H9 (cell line): ENCODE data around the gene RAPGEF6. TPM values are rescaled to one million over a fixed set of nuclear protein-coding genes. Genes with fewer than 3 reads are reported as not detected.

Experiments used
- DNase-seq: peaks from one replicate; pipeline ENCODE4 v3.0.0-alpha.2; 2017
- H2AFZ ChIP-seq: one replicate; pipeline ENCODE4 v1.6.1; 2013; ENCODE audit warnings: mild to moderate bottlenecking, low read length, control low read depth, moderate library complexity
- H2AK5ac ChIP-seq: 2 replicates; pipeline ENCODE4 v1.6.1; 2013; ENCODE audit warnings: low read length, control low read depth, mixed read lengths; ENCODE audit not compliant: insufficient read length
- H2BK120ac ChIP-seq: one replicate; pipeline ENCODE4 v1.6.1; 2013; ENCODE audit warnings: low read depth, mild to moderate bottlenecking, low read length, control low read depth, inconsistent platforms; ENCODE audit not compliant: poor library complexity, severe bottlenecking
- H2BK12ac ChIP-seq: 2 replicates; pipeline ENCODE4 v1.6.1; 2013; ENCODE audit warnings: low read length, control low read depth, mixed read lengths, low read depth; ENCODE audit not compliant: insufficient read length
- H2BK15ac ChIP-seq: 2 replicates; pipeline ENCODE4 v1.6.1; 2013; ENCODE audit warnings: low read depth, low read length, control low read depth
- H2BK20ac ChIP-seq: one replicate; pipeline ENCODE4 v1.6.1; 2013; ENCODE audit warnings: low read depth, mild to moderate bottlenecking, low read length, control low read depth, inconsistent platforms; ENCODE audit not compliant: poor library complexity, severe bottlenecking
- H2BK5ac ChIP-seq: 2 replicates; pipeline ENCODE4 v1.6.1; 2013; ENCODE audit warnings: low read length, control low read depth, mixed read lengths; ENCODE audit not compliant: insufficient read length
- H3K14ac ChIP-seq: 2 replicates; pipeline ENCODE4 v1.6.1; 2013; ENCODE audit warnings: low read length, control low read depth; ENCODE audit not compliant: insufficient read depth
- H3K18ac ChIP-seq: 2 replicates; pipeline ENCODE4 v1.6.1; 2013; ENCODE audit warnings: low read depth, mild to moderate bottlenecking, mixed read lengths, low read length, control low read depth; ENCODE audit not compliant: insufficient read length
- H3K23ac ChIP-seq: 2 replicates; pipeline ENCODE4 v1.6.1; 2013; ENCODE audit warnings: low read length, control low read depth, mixed read lengths, low read depth; ENCODE audit not compliant: insufficient read length
- H3K23me2 ChIP-seq: 2 replicates; pipeline ENCODE4 v1.6.1; 2013; ENCODE audit warnings: low read depth, mild to moderate bottlenecking, mixed read lengths, low read length, control low read depth; ENCODE audit not compliant: insufficient read length, poor library complexity, severe bottlenecking
- H3K27ac ChIP-seq: 2 replicates; pipeline ENCODE4 v1.5.1; 2013; ENCODE audit warnings: low read length, control low read depth, mixed read lengths, low read depth; ENCODE audit not compliant: insufficient read length
- H3K27me3 ChIP-seq: 2 replicates; pipeline ENCODE4 v1.6.1; 2013; ENCODE audit warnings: low read length, control low read depth, inconsistent platforms; ENCODE audit not compliant: insufficient read depth
- H3K4ac ChIP-seq: 2 replicates; pipeline ENCODE4 v1.6.1; 2013; ENCODE audit warnings: low read depth, mild to moderate bottlenecking, control low read depth, inconsistent platforms, low read length, moderate library complexity
- H3K4me1 ChIP-seq: 2 replicates; pipeline ENCODE4 v1.6.1; 2013; ENCODE audit warnings: low read length, control low read depth, inconsistent platforms; ENCODE audit not compliant: insufficient read depth
- H3K4me2 ChIP-seq: 2 replicates; pipeline ENCODE4 v1.6.1; 2013; ENCODE audit warnings: low read length, control low read depth, mixed read lengths; ENCODE audit not compliant: insufficient read length, insufficient read depth
- H3K56ac ChIP-seq: 2 replicates; pipeline ENCODE4 v1.6.1; 2013; ENCODE audit warnings: low read depth, mild to moderate bottlenecking, mixed read lengths, low read length, control low read depth; ENCODE audit not compliant: insufficient read length
- H3K79me1 ChIP-seq: 2 replicates; pipeline ENCODE4 v1.6.1; 2013; ENCODE audit warnings: low read depth, mild to moderate bottlenecking, moderate library complexity, low read length, control low read depth, inconsistent platforms; ENCODE audit not compliant: insufficient read depth, poor library complexity, severe bottlenecking
- H3K79me2 ChIP-seq: 2 replicates; pipeline ENCODE4 v1.6.1; 2013; ENCODE audit warnings: low read length, control low read depth, inconsistent platforms; ENCODE audit not compliant: insufficient read depth
- H3K9ac ChIP-seq: 2 replicates; pipeline ENCODE4 v1.6.1; 2013; ENCODE audit warnings: low read length, control low read depth, mixed read lengths; ENCODE audit not compliant: insufficient read length; ENCODE audit errors: extremely low read depth
- H3K9me3 ChIP-seq: one replicate; pipeline ENCODE4 v1.6.1; 2013; ENCODE audit warnings: low read depth, low read length, inconsistent platforms; ENCODE audit not compliant: control insufficient read depth
- H3T11ph ChIP-seq: one replicate; pipeline ENCODE4 v1.6.1; 2013; ENCODE audit warnings: mild to moderate bottlenecking, low read length, control low read depth, inconsistent platforms
- H4K20me1 ChIP-seq: one replicate; pipeline ENCODE4 v1.6.1; 2013; ENCODE audit not compliant: control insufficient read depth, insufficient read length, insufficient read depth
- H4K5ac ChIP-seq: 2 replicates; pipeline ENCODE4 v1.6.1; 2013; ENCODE audit warnings: low read depth, mild to moderate bottlenecking, mixed read lengths, low read length, control low read depth; ENCODE audit not compliant: insufficient read length
- H4K8ac ChIP-seq: replicated peaks from 2 replicates; pipeline ENCODE4 v1.6.1; 2013; ENCODE audit warnings: low read length, control low read depth, mixed read lengths, low read depth; ENCODE audit not compliant: insufficient read length
- H4K91ac ChIP-seq: 2 replicates; pipeline ENCODE4 v1.6.1; 2013; ENCODE audit warnings: low read depth, mild to moderate bottlenecking, moderate library complexity, mixed read lengths, low read length, control low read depth; ENCODE audit not compliant: insufficient read length
- H3K27ac Mint-ChIP-seq, 3 experiments: 2 replicates in 2 of 3; 3 replicates in 1 of 3; pipeline ENCODE4 v1.8.0; 2020 to 2021; ENCODE audit warnings: mixed read lengths in 3 of 3, mild to moderate bottlenecking in 1 of 3, moderate library complexity in 1 of 3
- H3K27me3 Mint-ChIP-seq: 2 replicates; pipeline ENCODE4 v1.8.0; 2021; ENCODE audit warnings: low read depth, mild to moderate bottlenecking, moderate library complexity, mixed read lengths
- H3K36me3 Mint-ChIP-seq, 3 experiments: 2 replicates in 2 of 3; 3 replicates in 1 of 3; pipeline ENCODE4 v1.8.0; 2020 to 2021; ENCODE audit warnings: low read depth in 3 of 3, mixed read lengths in 3 of 3; ENCODE audit not compliant: insufficient read depth in 1 of 3
- H3K4me1 Mint-ChIP-seq, 2 experiments: 2 replicates each; pipeline ENCODE4 v1.8.0; 2020; ENCODE audit warnings: mixed read lengths in 2 of 2
- H3K4me3 Mint-ChIP-seq, 2 experiments: 2 replicates in 1 of 2; 3 replicates in 1 of 2; pipeline ENCODE4 v1.8.0; 2020 to 2021; ENCODE audit warnings: mild to moderate bottlenecking in 2 of 2, mixed read lengths in 2 of 2, moderate library complexity in 1 of 2
- H3K9me3 Mint-ChIP-seq, 2 experiments: 2 replicates in 1 of 2; 3 replicates in 1 of 2; pipeline ENCODE4 v1.8.0; 2020; ENCODE audit warnings: mild to moderate bottlenecking in 2 of 2, mixed read lengths in 2 of 2, moderate library complexity in 1 of 2
- CTCF ChIP-seq: fragments of 200-600 bp; sonication (generic); conservative IDR thresholded peaks from 3 replicates; pipeline ENCODE4 v1.8.0; 2021; ENCODE audit warnings: antibody characterized with exemption, mild to moderate bottlenecking
- WGBS: extraction: QIAGEN DNeasy Blood & Tissue Kit; methylation state at CpG from one replicate; pipeline ENCODE4 v1.1.7; 2013; ENCODE audit warnings: missing lambda C conversion rate, low lambda C conversion rate, mixed read lengths; ENCODE audit not compliant: insufficient read length; ENCODE audit errors: extremely low coverage; 5-methylcytosine and 5-hydroxymethylcytosine counted together
- total RNA-seq: library from RNA; stranded (reverse); gene quantifications from 2 replicates; pipeline ENCODE4 v1.2.1, GENCODE V29; 2021

Gene RAPGEF6
- total RNA-seq, 1 experiment from 2014 or later: 19.7 TPM

- no peak overlapping the region for H3T11ph ChIP-seq
- H3K18ac ChIP-seq: no peak overlapping the region
- Mint-ChIP-seq H3K27me3 (no peaks in the 10 kb centered on the region), H3K36me3 (peaks cover 4 to 24% (median 16%) of the 10 kb centered on the region in 3 experiments; a peak in 6 of 7 replicates), H3K4me1 (no peaks in the 10 kb centered on the region), H3K9me3 (no peaks in the 10 kb centered on the region), H3K27ac (no peak overlapping the region), H3K4me3 (no peak overlapping the region)
- H4K5ac ChIP-seq: no peak overlapping the region
- no peak overlapping the region for H2BK20ac ChIP-seq
- no peak for TF ChIP-seq CTCF
- no peak overlapping the region for H3K23ac ChIP-seq
- H3K4ac ChIP-seq: no peak overlapping the region
- H3K9ac ChIP-seq: no peak overlapping the region
- H3K14ac ChIP-seq: no peak overlapping the region
- no peak overlapping the region for H2AFZ ChIP-seq
- WGBS: no CpG with 5 or more reads among the region's 3 CpGs
- no peaks in the 10 kb centered on the region for H3K27me3 ChIP-seq
- no peak overlapping the region for H3K4me2 ChIP-seq
- no peaks in the 10 kb centered on the region for H3K9me3 ChIP-seq
- H2AK5ac ChIP-seq: no peak overlapping the region
- H4K20me1 ChIP-seq: no peaks in the 10 kb centered on the region
- H2BK120ac ChIP-seq: no peak overlapping the region
- no peaks in the 10 kb centered on the region for H3K79me2 ChIP-seq
- H2BK12ac ChIP-seq: no peak overlapping the region
- H3K27ac ChIP-seq: no peak overlapping the region
- H2BK15ac ChIP-seq: no peak overlapping the region
- no peak for DNase-seq
- H3K79me1 ChIP-seq: no peaks in the 10 kb centered on the region
- no peak overlapping the region for H2BK5ac ChIP-seq
- H4K8ac ChIP-seq: no peak overlapping the region
- H3K4me1 ChIP-seq: no peaks in the 10 kb centered on the region
- no peak overlapping the region for H4K91ac ChIP-seq
- no peaks in the 10 kb centered on the region for H3K23me2 ChIP-seq
- H3K56ac ChIP-seq: no peak overlapping the region
Observed at GRCh38 chr5:131466171-131466766, 168.8 kb downstream of the RAPGEF6 start.
